Stimulated activated CD4-positive, alpha-beta T cell treated with anti-CD3 and anti-CD28 coated beads, Interleukin-2, amount 100 ng/mL, for 24 hours (primary cell): Measurements from ENCODE around the gene NETO1.

ENCODE experiments used
- DNase-seq, 2 donors: peaks; one replicate each; pipeline ENCODE4 v3.0.0-alpha.2; 2020

The NETO1 gene

DNA sequence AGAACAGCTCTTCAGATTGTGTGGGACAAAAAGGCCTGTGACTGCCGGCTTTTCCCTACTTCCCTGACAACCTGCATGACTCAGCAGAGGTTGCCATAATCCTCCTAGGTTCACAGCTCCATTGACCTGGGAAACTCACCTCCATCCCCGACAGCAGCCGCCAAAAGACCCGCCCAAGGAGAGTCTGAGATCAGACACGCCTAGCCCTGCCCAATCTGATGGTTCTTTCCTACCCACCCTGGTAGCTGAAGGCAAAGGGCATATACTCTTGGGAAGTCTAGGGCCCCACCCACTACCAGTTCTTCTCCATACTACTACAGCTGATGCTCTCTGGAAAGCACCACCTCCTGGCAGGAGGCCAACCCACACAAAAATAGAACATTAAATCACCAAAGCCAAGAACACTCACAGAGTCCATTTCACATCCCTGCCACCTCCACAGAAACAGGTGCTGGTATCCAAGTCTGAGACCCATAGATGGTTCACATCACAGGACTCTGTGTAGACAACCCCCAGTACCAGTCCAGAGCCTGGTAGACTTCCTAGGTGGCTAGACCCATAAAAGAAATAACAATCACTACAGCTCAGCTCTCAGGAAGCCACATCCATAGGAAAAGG, 140.6 kb downstream of the NETO1 start:
- DNase-seq = no peak

GRCh38 chr18:72726201-72726600, 141.6 kb downstream of the NETO1 start:
- DNase-seq = no peak

- DNase-seq = no peak
Measured at GRCh38 chr18:72721330-72721729, 146.5 kb downstream of the NETO1 start.

GRCh38 chr18:72720116-72720515, 147.7 kb downstream of the NETO1 start:
- DNase-seq = no peak

- DNase-seq = no peak
Measured at GRCh38 chr18:72704202-72704601, 163.6 kb downstream of the NETO1 start.

- no peak for DNase-seq
Measured at GRCh38 chr18:72700961-72701710, 166.7 kb downstream of the NETO1 start.

- no peak for DNase-seq
Measured at GRCh38 chr18:72697706-72698105, 170.1 kb downstream of the NETO1 start.

DNA sequence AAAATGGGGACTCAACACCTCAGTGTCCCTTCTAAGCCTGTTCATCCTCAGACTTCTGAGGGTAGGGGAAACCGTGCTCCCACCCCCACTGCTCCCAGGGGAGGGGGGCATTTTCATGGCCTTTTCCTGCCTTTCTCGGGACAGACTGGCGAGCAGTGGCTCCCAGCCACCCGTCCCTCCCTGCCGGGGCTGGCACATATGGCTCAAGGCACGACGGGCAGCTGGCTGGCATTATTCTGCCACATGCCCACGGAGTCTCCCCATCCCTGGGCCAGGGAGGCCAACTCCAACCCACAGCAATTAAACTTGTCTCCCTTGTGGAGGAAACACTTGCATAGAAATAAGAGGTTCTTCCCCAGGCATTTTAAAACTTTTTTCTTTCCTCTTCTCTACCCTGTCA, 175.2 kb downstream of the NETO1 start:
- no peak for DNase-seq
